H9 (cell line): ENCODE data around the gene F2R. TPM values are rescaled to one million over a fixed set of nuclear protein-coding genes. Genes with fewer than 3 reads are reported as not detected.

Experiments
- DNase-seq: peaks from one replicate; pipeline ENCODE4 v3.0.0-alpha.2; 2017
- H2AFZ ChIP-seq: one replicate; pipeline ENCODE4 v1.6.1; 2013; ENCODE audit warnings: mild to moderate bottlenecking, low read length, control low read depth, moderate library complexity
- H2AK5ac ChIP-seq: 2 replicates; pipeline ENCODE4 v1.6.1; 2013; ENCODE audit warnings: low read length, control low read depth, mixed read lengths; ENCODE audit not compliant: insufficient read length
- H2BK120ac ChIP-seq: one replicate; pipeline ENCODE4 v1.6.1; 2013; ENCODE audit warnings: low read depth, mild to moderate bottlenecking, low read length, control low read depth, inconsistent platforms; ENCODE audit not compliant: poor library complexity, severe bottlenecking
- H2BK12ac ChIP-seq: 2 replicates; pipeline ENCODE4 v1.6.1; 2013; ENCODE audit warnings: low read length, control low read depth, mixed read lengths, low read depth; ENCODE audit not compliant: insufficient read length
- H2BK15ac ChIP-seq: 2 replicates; pipeline ENCODE4 v1.6.1; 2013; ENCODE audit warnings: low read depth, low read length, control low read depth
- H2BK20ac ChIP-seq: one replicate; pipeline ENCODE4 v1.6.1; 2013; ENCODE audit warnings: low read depth, mild to moderate bottlenecking, low read length, control low read depth, inconsistent platforms; ENCODE audit not compliant: poor library complexity, severe bottlenecking
- H2BK5ac ChIP-seq: 2 replicates; pipeline ENCODE4 v1.6.1; 2013; ENCODE audit warnings: low read length, control low read depth, mixed read lengths; ENCODE audit not compliant: insufficient read length
- H3K14ac ChIP-seq: 2 replicates; pipeline ENCODE4 v1.6.1; 2013; ENCODE audit warnings: low read length, control low read depth; ENCODE audit not compliant: insufficient read depth
- H3K18ac ChIP-seq: 2 replicates; pipeline ENCODE4 v1.6.1; 2013; ENCODE audit warnings: low read depth, mild to moderate bottlenecking, mixed read lengths, low read length, control low read depth; ENCODE audit not compliant: insufficient read length
- H3K23ac ChIP-seq: 2 replicates; pipeline ENCODE4 v1.6.1; 2013; ENCODE audit warnings: low read length, control low read depth, mixed read lengths, low read depth; ENCODE audit not compliant: insufficient read length
- H3K23me2 ChIP-seq: 2 replicates; pipeline ENCODE4 v1.6.1; 2013; ENCODE audit warnings: low read depth, mild to moderate bottlenecking, mixed read lengths, low read length, control low read depth; ENCODE audit not compliant: insufficient read length, poor library complexity, severe bottlenecking
- H3K27ac ChIP-seq: 2 replicates; pipeline ENCODE4 v1.5.1; 2013; ENCODE audit warnings: low read length, control low read depth, mixed read lengths, low read depth; ENCODE audit not compliant: insufficient read length
- H3K27me3 ChIP-seq: 2 replicates; pipeline ENCODE4 v1.6.1; 2013; ENCODE audit warnings: low read length, control low read depth, inconsistent platforms; ENCODE audit not compliant: insufficient read depth
- H3K4ac ChIP-seq: 2 replicates; pipeline ENCODE4 v1.6.1; 2013; ENCODE audit warnings: low read depth, mild to moderate bottlenecking, control low read depth, inconsistent platforms, low read length, moderate library complexity
- H3K4me1 ChIP-seq: 2 replicates; pipeline ENCODE4 v1.6.1; 2013; ENCODE audit warnings: low read length, control low read depth, inconsistent platforms; ENCODE audit not compliant: insufficient read depth
- H3K4me2 ChIP-seq: 2 replicates; pipeline ENCODE4 v1.6.1; 2013; ENCODE audit warnings: low read length, control low read depth, mixed read lengths; ENCODE audit not compliant: insufficient read length, insufficient read depth
- H3K56ac ChIP-seq: 2 replicates; pipeline ENCODE4 v1.6.1; 2013; ENCODE audit warnings: low read depth, mild to moderate bottlenecking, mixed read lengths, low read length, control low read depth; ENCODE audit not compliant: insufficient read length
- H3K79me1 ChIP-seq: 2 replicates; pipeline ENCODE4 v1.6.1; 2013; ENCODE audit warnings: low read depth, mild to moderate bottlenecking, moderate library complexity, low read length, control low read depth, inconsistent platforms; ENCODE audit not compliant: insufficient read depth, poor library complexity, severe bottlenecking
- H3K79me2 ChIP-seq: 2 replicates; pipeline ENCODE4 v1.6.1; 2013; ENCODE audit warnings: low read length, control low read depth, inconsistent platforms; ENCODE audit not compliant: insufficient read depth
- H3K9ac ChIP-seq: 2 replicates; pipeline ENCODE4 v1.6.1; 2013; ENCODE audit warnings: low read length, control low read depth, mixed read lengths; ENCODE audit not compliant: insufficient read length; ENCODE audit errors: extremely low read depth
- H3K9me3 ChIP-seq: one replicate; pipeline ENCODE4 v1.6.1; 2013; ENCODE audit warnings: low read depth, low read length, inconsistent platforms; ENCODE audit not compliant: control insufficient read depth
- H3T11ph ChIP-seq: one replicate; pipeline ENCODE4 v1.6.1; 2013; ENCODE audit warnings: mild to moderate bottlenecking, low read length, control low read depth, inconsistent platforms
- H4K20me1 ChIP-seq: one replicate; pipeline ENCODE4 v1.6.1; 2013; ENCODE audit not compliant: control insufficient read depth, insufficient read length, insufficient read depth
- H4K5ac ChIP-seq: 2 replicates; pipeline ENCODE4 v1.6.1; 2013; ENCODE audit warnings: low read depth, mild to moderate bottlenecking, mixed read lengths, low read length, control low read depth; ENCODE audit not compliant: insufficient read length
- H4K8ac ChIP-seq: replicated peaks from 2 replicates; pipeline ENCODE4 v1.6.1; 2013; ENCODE audit warnings: low read length, control low read depth, mixed read lengths, low read depth; ENCODE audit not compliant: insufficient read length
- H4K91ac ChIP-seq: 2 replicates; pipeline ENCODE4 v1.6.1; 2013; ENCODE audit warnings: low read depth, mild to moderate bottlenecking, moderate library complexity, mixed read lengths, low read length, control low read depth; ENCODE audit not compliant: insufficient read length
- H3K27ac Mint-ChIP-seq, 3 experiments: 2 replicates in 2 of 3; 3 replicates in 1 of 3; pipeline ENCODE4 v1.8.0; 2020 to 2021; ENCODE audit warnings: mixed read lengths in 3 of 3, mild to moderate bottlenecking in 1 of 3, moderate library complexity in 1 of 3
- H3K27me3 Mint-ChIP-seq: 2 replicates; pipeline ENCODE4 v1.8.0; 2021; ENCODE audit warnings: low read depth, mild to moderate bottlenecking, moderate library complexity, mixed read lengths
- H3K36me3 Mint-ChIP-seq, 3 experiments: 2 replicates in 2 of 3; 3 replicates in 1 of 3; pipeline ENCODE4 v1.8.0; 2020 to 2021; ENCODE audit warnings: low read depth in 3 of 3, mixed read lengths in 3 of 3; ENCODE audit not compliant: insufficient read depth in 1 of 3
- H3K4me1 Mint-ChIP-seq, 2 experiments: 2 replicates each; pipeline ENCODE4 v1.8.0; 2020; ENCODE audit warnings: mixed read lengths in 2 of 2
- H3K4me3 Mint-ChIP-seq, 2 experiments: 2 replicates in 1 of 2; 3 replicates in 1 of 2; pipeline ENCODE4 v1.8.0; 2020 to 2021; ENCODE audit warnings: mild to moderate bottlenecking in 2 of 2, mixed read lengths in 2 of 2, moderate library complexity in 1 of 2
- H3K9me3 Mint-ChIP-seq, 2 experiments: 2 replicates in 1 of 2; 3 replicates in 1 of 2; pipeline ENCODE4 v1.8.0; 2020; ENCODE audit warnings: mild to moderate bottlenecking in 2 of 2, mixed read lengths in 2 of 2, moderate library complexity in 1 of 2
- CTCF ChIP-seq: fragments of 200-600 bp; sonication (generic); conservative IDR thresholded peaks from 3 replicates; pipeline ENCODE4 v1.8.0; 2021; ENCODE audit warnings: antibody characterized with exemption, mild to moderate bottlenecking
- WGBS: extraction: QIAGEN DNeasy Blood & Tissue Kit; methylation state at CpG from one replicate; pipeline ENCODE4 v1.1.7; 2013; ENCODE audit warnings: missing lambda C conversion rate, low lambda C conversion rate, mixed read lengths; ENCODE audit not compliant: insufficient read length; ENCODE audit errors: extremely low coverage; 5-methylcytosine and 5-hydroxymethylcytosine counted together
- total RNA-seq: library from RNA; stranded (reverse); gene quantifications from 2 replicates; pipeline ENCODE4 v1.2.1, GENCODE V29; 2021

The F2R gene
- total RNA-seq, 1 experiment from 2014 or later = 14.8 TPM

DNA sequence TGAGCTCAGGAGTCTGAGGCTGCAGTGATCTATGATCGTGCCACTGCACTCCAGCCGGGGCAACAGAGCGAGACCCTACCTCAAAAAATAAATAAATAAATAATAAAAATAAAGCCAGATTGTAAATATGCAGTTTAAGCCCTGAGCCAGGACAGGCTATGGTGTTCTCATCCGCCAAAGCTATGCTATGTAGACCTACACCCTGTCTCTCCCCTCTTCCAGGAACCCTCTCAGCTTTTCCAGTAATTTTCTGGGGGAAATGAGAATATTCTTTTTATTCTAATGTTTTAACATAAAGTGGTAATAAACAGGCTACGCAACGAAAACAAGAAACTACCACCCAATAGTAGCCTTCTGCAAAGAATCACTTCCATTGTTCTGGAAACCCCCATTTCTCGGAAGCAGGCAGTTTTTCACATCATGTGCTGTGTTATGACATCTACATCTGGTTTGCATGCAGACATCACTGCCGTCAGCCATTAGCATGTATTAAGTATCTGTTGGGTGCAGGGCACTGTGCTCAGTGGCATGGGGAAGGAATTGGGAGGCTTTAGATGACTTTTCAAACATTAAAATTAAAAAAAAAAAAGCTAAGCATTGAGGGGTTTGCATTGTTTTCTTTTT, 38.0 kb upstream of the F2R start:
- Mint-ChIP-seq H3K27me3 (no peaks in the 10 kb centered on the region), H3K27ac (no peak overlapping the region; a peak in 1 of 7 replicates), H3K4me3 (no peak overlapping the region), H3K36me3 (peaks cover 0 to 3% (median 0%) of the 10 kb centered on the region in 3 experiments; a peak in 2 of 7 replicates), H3K9me3 (no peaks in the 10 kb centered on the region), H3K4me1 (no peaks in the 10 kb centered on the region)
- H3K79me2 ChIP-seq = no peaks in the 10 kb centered on the region
- no peak overlapping the region for H3K4me2 ChIP-seq
- H3K18ac ChIP-seq = no peak overlapping the region
- no peak overlapping the region for H2AFZ ChIP-seq
- H3K27me3 ChIP-seq = no peaks in the 10 kb centered on the region; the same call in 1 of the 2 replicates
- no peak overlapping the region for H3K27ac ChIP-seq
- no peak overlapping the region for H2BK20ac ChIP-seq
- no peak overlapping the region for H3K23ac ChIP-seq
- no peaks in the 10 kb centered on the region for H3K79me1 ChIP-seq
- no peak overlapping the region for H4K8ac ChIP-seq
- H4K5ac ChIP-seq = no peak overlapping the region
- no peak overlapping the region for H3K14ac ChIP-seq
- H4K91ac ChIP-seq = no peak overlapping the region
- no peak overlapping the region for H2BK120ac ChIP-seq
- no peak overlapping the region for H2BK15ac ChIP-seq
- no peak overlapping the region for H3T11ph ChIP-seq
- H3K4me1 ChIP-seq = no peaks in the 10 kb centered on the region
- H3K9me3 ChIP-seq = no peaks in the 10 kb centered on the region
- no CpG with 5 or more reads among the region's 8 CpGs for WGBS
- H3K9ac ChIP-seq = no peak overlapping the region
- TF ChIP-seq CTCF = no peak
- DNase-seq = no peak
- H3K23me2 ChIP-seq = no peaks in the 10 kb centered on the region
- no peak overlapping the region for H2BK12ac ChIP-seq
- H2BK5ac ChIP-seq = no peak overlapping the region
- H3K56ac ChIP-seq = no peak overlapping the region
- H4K20me1 ChIP-seq = no peaks in the 10 kb centered on the region
- no peak overlapping the region for H2AK5ac ChIP-seq
- H3K4ac ChIP-seq = no peak overlapping the region
